ENCODE results near the gene SNCA. TPM values are rescaled to one million over a fixed set of nuclear protein-coding genes. Genes with fewer than 3 reads are reported as not detected.
A peak's percentile ranks its signal among the peaks of the same experiment; 100 is the strongest.

The SNCA gene
- total and polyA plus RNA-seq, 2 of the 8 experiments (the other 6 are each of a cell fraction or from before 2014, with no cell fraction given) = 8.5 to 16.8 TPM

- Histone ChIP-seq H2BK5ac (ENCODE audit: low read depth, low read length) (no peak overlapping the region), H3K27me3 (replicated peaks in 1 of 4; ENCODE audit: control insufficient read depth in 3 of 4, extremely low read depth in 1 of 4, insufficient read depth in 3 of 4, low read length in 3 of 4) (no peaks in the 10 kb centered on the region), H2AK5ac (ENCODE audit: low read depth, low read length) (no peak overlapping the region), H2BK15ac (ENCODE audit: low read length) (no peak overlapping the region), H3K79me1 (ENCODE audit: low read depth, low read length) (no peaks in the 10 kb centered on the region), H3K79me2 (ENCODE audit: control insufficient read depth in 1 of 2, insufficient read depth in 2 of 2, low read length in 2 of 2) (no peaks in the 10 kb centered on the region), H3K4ac (replicated peaks; ENCODE audit: insufficient read length, low read depth, low read length) (no peak overlapping the region), H4K91ac (replicated peaks; ENCODE audit: insufficient read length, low read length) (no peak overlapping the region), H3K56ac (replicated peaks; ENCODE audit: insufficient read length, low read depth, low read length) (no peak overlapping the region), H3K4me3 (ENCODE audit: extremely low read depth in 1 of 4, insufficient read depth in 2 of 4, low read depth in 3 of 4, low read length in 4 of 4) (no peak overlapping the region), H3K4me2 (ENCODE audit: insufficient read depth in 1 of 2, low read depth in 2 of 2, low read length in 2 of 2) (no peak overlapping the region), H3K27ac (ENCODE audit: low read depth, low read length) (no peak overlapping the region), H2BK120ac (replicated peaks; ENCODE audit: low read depth, low read length) (no peak overlapping the region), H3K14ac (ENCODE audit: insufficient read length) (no peak overlapping the region), H3K9ac (replicated peaks in 1 of 4; ENCODE audit: extremely low read depth in 1 of 4, low read depth in 3 of 4, low read length in 3 of 4) (no peak overlapping the region), H2AFZ (ENCODE audit: low read length) (0 out of 2 replicates have a peak overlapping the region, but pooled peaks have one; percentile 81), H3K18ac (ENCODE audit: extremely low read depth, low read length) (no peak overlapping the region), H3K23me2 (ENCODE audit: low read depth, low read length) (no peaks in the 10 kb centered on the region), H2BK20ac (ENCODE audit: low read length) (no peak overlapping the region), H4K8ac (ENCODE audit: extremely low read depth, insufficient read depth, low read length) (no peak overlapping the region), H3K9me3 (ENCODE audit: insufficient read depth in 2 of 2, low read depth in 1 of 2, low read length in 1 of 2) (peaks cover 9 to 10% of the 10 kb centered on the region in 2 experiments; a peak in 3 of 4 replicates), H3K36me3 (ENCODE audit: control insufficient read depth in 2 of 4, insufficient read depth in 4 of 4, low read length in 3 of 4) (no peaks in the 10 kb centered on the region), H3K4me1 (replicated peaks in 1 of 4; ENCODE audit: control insufficient read depth in 3 of 4, insufficient read depth in 4 of 4, low read length in 3 of 4) (no peaks in the 10 kb centered on the region), H2BK12ac (ENCODE audit: low read depth, low read length) (no peak overlapping the region), H3K23ac (ENCODE audit: insufficient read length) (no peak overlapping the region), H4K20me1 (replicated peaks in 1 of 2; ENCODE audit: control insufficient read depth in 1 of 2, insufficient read depth in 2 of 2, low read length in 2 of 2) (no peaks in the 10 kb centered on the region), H4K5ac (ENCODE audit: insufficient read length, low read depth, low read length) (no peak overlapping the region)
- DNase-seq (ENCODE audit: low read depth in 1 of 2, low spot score in 2 of 2) = no peak
- ChIA-PET POLR2A (ENCODE audit: partially characterized antibody) (no interaction called here), CTCF (ENCODE audit: partially characterized antibody) (interaction anchor here (0.6 to 1.2 kb wide), 2 partner anchors 8 to 1015 kb away, joined by 4 to 6 read pairs; no protein-coding TSS in a partner anchor)
- FAIRE-seq = no peak
- 92% methylated on average over 5 of the region's 5 CpGs; no CpG with 5 or more reads in 1 of the 2 experiments for WGBS, 2 experiments (ENCODE audit: extremely low coverage in 1 of 2, insufficient coverage in 1 of 2, insufficient read length in 1 of 2, insufficient replicate concordance in 2 of 2, low coverage in 1 of 2, low lambda C conversion rate in 2 of 2, missing lambda C conversion rate in 1 of 2)
- TF ChIP-seq USF2 (IDR thresholded peaks at IDR 0.05; ENCODE audit: low read length) (no peak), HDAC6 (IDR thresholded peaks at IDR 0.05; ENCODE audit: low read depth, low read length) (no peak), SP2 (IDR thresholded peaks at IDR 0.05; ENCODE audit: low read length) (no peak)
- TF ChIP-seq, protein P1, sequence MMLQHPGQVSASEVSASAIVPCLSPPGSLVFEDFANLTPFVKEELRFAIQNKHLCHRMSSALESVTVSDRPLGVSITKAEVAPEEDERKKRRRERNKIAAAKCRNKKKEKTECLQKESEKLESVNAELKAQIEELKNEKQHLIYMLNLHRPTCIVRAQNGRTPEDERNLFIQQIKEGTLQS (IDR thresholded peaks at IDR 0.05; ENCODE audit: insufficient read depth, low read depth, low read length) = no peak
Observed at GRCh38 chr4:89860971-89861370, 24.0 kb upstream of the SNCA start.
